Fibroblast of the aortic adventitia (primary cell): ENCODE measurements around the gene LRRC59. TPM values are rescaled to one million over a fixed set of nuclear protein-coding genes. Genes with fewer than 3 reads are reported as not detected.

Source experiments
- DNase-seq: peaks from one replicate; pipeline ENCODE4 v3.0.0-alpha.2; 2010; ENCODE audit warnings: low read depth
- H3K4me3 ChIP-seq: 2 replicates; pipeline ENCODE4 v1.5.1; 2011; ENCODE audit warnings: low read depth, mild to moderate bottlenecking, control low read depth, low read length, moderate library complexity
- CTCF ChIP-seq: IDR thresholded peaks from 2 replicates; pipeline ENCODE4 v1.5.1; 2011; ENCODE audit warnings: mild to moderate bottlenecking, low read length, control low read depth, inconsistent platforms; ENCODE audit not compliant: insufficient read depth
- total RNA-seq: library from RNA; depleted of rRNA; stranded (reverse); fragments of >200 nt; gene quantifications from 2 replicates; pipeline ENCODE4 v1.2.3, GENCODE V29; 2012; ENCODE audit warnings: low replicate concordance

Gene LRRC59
- total RNA-seq, 1 donor = 126 TPM

GRCh38 chr17:50396261-50397110 is 837 bp downstream of the LRRC59 start:
- DNase-seq = peak; percentile 85
- TF ChIP-seq CTCF = no peak

GRCh38 chr17:50394711-50395110 is 2.6 kb downstream of the LRRC59 start:
- TF ChIP-seq CTCF = no peak
- peak overlapping the region; percentile 97 for H3K4me3 ChIP-seq
- no peak for DNase-seq

More at GRCh38 chr17:50396261-50397110, 837 bp downstream of the LRRC59 start:
- H3K4me3 ChIP-seq = peak overlapping the region; percentile 97

GRCh38 chr17:50393700-50394099 is 3.6 kb downstream of the LRRC59 start:
- H3K4me3 ChIP-seq = no peak overlapping the region
- no peak for TF ChIP-seq CTCF

GRCh38 chr17:50392621-50393020 is 4.7 kb downstream of the LRRC59 start:
- no peak overlapping the region for H3K4me3 ChIP-seq
- no peak for TF ChIP-seq CTCF
- no peak for DNase-seq

More at GRCh38 chr17:50393700-50394099, 3.6 kb downstream of the LRRC59 start:
- no peak for DNase-seq

GRCh38 chr17:50389534-50389933 is 7.8 kb downstream of the LRRC59 start:
- DNase-seq = no peak
- TF ChIP-seq CTCF = no peak
- H3K4me3 ChIP-seq = no peak overlapping the region

- DNase-seq = no peak
- TF ChIP-seq CTCF = no peak
- no peak overlapping the region for H3K4me3 ChIP-seq
Measured at GRCh38 chr17:50388728-50389127, 8.6 kb downstream of the LRRC59 start.
